Measurements from ENCODE around the gene MTMR2.
"Not testable (repeated sequence)": the region's sequence is repeated elsewhere in the genome, so short reads cannot be mapped to it uniquely, and the experiment has no call there.

Gene MTMR2

GRCh38 chr11:95806464-95806863 is 117.4 kb downstream of the MTMR2 start:
- not testable (repeated sequence) for DNase-seq

- no peak for DNase-seq
These were observed 118.0 kb downstream of the MTMR2 start for GRCh38 chr11:95805869-95806268.

- DNase-seq: no peak
These were observed 119.9 kb downstream of the MTMR2 start for GRCh38 chr11:95803973-95804372.

- DNase-seq: no peak
These were observed 121.1 kb downstream of the MTMR2 start for GRCh38 chr11:95802806-95803205.

GRCh38 chr11:95800438-95800837 is 123.5 kb downstream of the MTMR2 start:
- no peak for DNase-seq

- peak; percentile 19 for DNase-seq
These were observed 124.4 kb downstream of the MTMR2 start for GRCh38 chr11:95799546-95799945.

- DNase-seq: no peak
These were observed 127.4 kb downstream of the MTMR2 start for GRCh38 chr11:95796501-95796900.

- DNase-seq: no peak
These were observed 128.1 kb downstream of the MTMR2 start for GRCh38 chr11:95795627-95796295.

- DNase-seq: no peak
These were observed 129.8 kb downstream of the MTMR2 start for GRCh38 chr11:95794086-95794485.

GRCh38 chr11:95793116-95793515 is 130.8 kb downstream of the MTMR2 start:
- peak; percentile 13 for DNase-seq

GRCh38 chr11:95792700-95793099 is 131.2 kb downstream of the MTMR2 start:
- no peak for DNase-seq

- no peak for DNase-seq
These were observed 131.7 kb downstream of the MTMR2 start for GRCh38 chr11:95792200-95792599.

GRCh38 chr11:95791709-95792033 is 132.2 kb downstream of the MTMR2 start:
- DNase-seq: no peak

GRCh38 chr11:95790933-95791708 is 132.8 kb downstream of the MTMR2 start:
- peak; percentile 33 for DNase-seq

- peak; percentile 99 for DNase-seq
These were observed 133.6 kb downstream of the MTMR2 start, which contains the start of gene CEP57 for GRCh38 chr11:95790123-95790932. TSS of gene CEP57 (plus strand) at chr11:95790498. CDS start at chr11:95790699, 201 bp downstream.

GRCh38 chr11:95789506-95790122 is 134.3 kb downstream of the MTMR2 start, which contains the start of gene FAM76B:
TSS of gene FAM76B (minus strand) at chr11:95789782. CDS start at chr11:95789478, 304 bp downstream.
- peak; percentile 100 for DNase-seq

GRCh38 chr11:95788921-95789505 is 134.9 kb downstream of the MTMR2 start:
- DNase-seq: peak; percentile 32
